GM19372 (cell line): ENCODE data around the gene TMBIM6.
"Not testable (repeated sequence)": the region's sequence is repeated elsewhere in the genome, so short reads cannot be mapped to it uniquely, and the experiment has no call there.

ENCODE experiments used
- ATAC-seq: cut with Tn5 transposase; IDR thresholded peaks from one replicate; pipeline ENCODE4 v1.9.1; 2021; ENCODE audit warnings: mild to moderate bottlenecking, low read depth, moderate library complexity; ENCODE audit not compliant: unreplicated experiment

The TMBIM6 gene, protein sequence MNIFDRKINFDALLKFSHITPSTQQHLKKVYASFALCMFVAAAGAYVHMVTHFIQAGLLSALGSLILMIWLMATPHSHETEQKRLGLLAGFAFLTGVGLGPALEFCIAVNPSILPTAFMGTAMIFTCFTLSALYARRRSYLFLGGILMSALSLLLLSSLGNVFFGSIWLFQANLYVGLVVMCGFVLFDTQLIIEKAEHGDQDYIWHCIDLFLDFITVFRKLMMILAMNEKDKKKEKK

DNA sequence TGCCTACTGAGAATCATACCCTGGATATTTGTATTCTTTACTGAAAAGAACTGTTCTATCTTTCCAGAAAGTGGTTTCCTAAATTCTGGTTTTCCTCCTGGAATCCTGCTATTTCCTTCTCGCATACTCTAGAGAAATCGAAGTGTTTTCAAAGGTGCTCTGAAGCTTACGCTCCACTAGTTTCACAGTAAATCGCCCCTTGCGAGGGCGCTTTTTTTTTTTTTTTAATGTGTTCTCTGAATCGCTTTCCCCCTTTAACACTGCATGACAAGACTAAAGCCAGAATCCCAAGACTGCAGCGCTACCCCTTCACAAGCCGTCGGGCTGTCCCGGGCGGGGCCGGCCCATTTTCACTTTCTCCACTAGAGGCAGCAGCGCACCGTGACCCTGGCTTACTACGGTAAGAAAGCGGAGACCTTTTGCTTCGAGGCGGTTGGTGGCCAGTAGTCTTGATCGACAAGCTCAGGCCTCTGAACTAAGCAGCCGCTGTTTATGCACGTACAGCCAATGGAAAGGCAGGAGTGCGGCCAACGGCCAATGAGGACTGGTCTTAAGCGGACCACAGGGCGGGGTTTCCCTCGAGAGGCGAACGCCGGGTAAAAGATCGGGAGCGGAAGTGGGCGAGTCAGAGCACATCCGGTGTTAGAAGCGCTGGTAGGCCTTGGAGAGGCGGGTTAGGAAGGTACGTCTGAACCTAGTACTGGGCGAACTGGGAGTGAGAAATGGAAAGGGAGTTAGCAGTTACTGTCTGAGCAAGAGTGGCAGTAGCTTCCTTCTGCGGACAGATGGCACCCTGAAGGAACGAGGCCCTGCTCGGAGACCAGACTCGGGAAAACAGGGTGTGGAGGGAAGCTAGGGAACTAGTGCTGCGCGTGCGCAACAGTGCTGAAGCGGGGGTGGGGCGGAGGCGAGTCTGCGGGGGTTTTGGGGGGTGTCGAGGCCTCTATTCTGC is at the start of gene TMBIM6:
Gene TMBIM6, plus strand, starts transcription at position 628 of the 952 bp plus-strand sequence. CDS start 10,937 bp downstream, outside the sequence.
- ATAC-seq: peak; percentile 93

DNA sequence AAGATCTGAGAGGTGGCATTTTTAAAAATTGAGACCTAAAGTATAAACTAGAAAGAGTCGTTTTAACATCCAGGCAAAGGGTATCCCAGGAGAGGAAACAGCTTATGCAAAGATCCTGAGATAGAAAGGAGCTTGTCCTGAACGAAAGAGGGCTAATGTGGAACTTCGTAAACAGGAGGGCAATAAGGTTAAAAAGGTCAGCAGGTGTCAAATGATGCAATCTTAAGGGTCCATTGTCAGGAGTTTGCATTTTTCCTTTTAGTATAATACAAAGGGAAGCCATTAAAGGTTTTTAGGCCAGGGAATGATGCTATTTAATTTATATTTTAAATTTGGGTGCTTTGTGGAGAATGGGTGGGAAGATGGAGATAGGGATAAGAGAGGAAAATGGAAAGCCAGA is 48.5 kb upstream of the TMBIM6 start:
- ATAC-seq: no peak

DNA sequence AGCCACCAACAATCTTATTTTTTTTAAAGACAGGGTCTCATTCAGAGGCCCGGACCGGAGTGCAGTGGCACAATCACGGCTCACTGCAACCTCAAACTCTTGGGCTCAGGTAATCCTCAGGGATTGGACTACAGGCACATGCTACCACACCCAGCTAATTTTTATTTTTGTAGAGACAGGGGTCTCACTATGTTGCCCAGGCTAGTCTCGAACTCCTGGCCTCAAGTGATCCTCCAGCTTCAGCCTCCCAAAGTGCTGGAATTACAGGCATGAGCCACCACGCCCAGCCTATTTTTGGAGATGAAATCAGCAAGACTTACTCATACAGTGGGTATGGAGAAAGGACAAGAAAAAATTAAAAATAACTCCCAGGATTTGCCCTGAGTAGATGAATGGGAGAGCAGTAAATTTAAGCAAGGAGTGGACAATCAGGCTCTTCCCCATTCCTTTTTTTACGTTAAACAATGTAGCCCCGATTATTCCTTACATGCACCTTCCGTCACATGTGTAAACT is 47.4 kb upstream of the TMBIM6 start:
- ATAC-seq: no peak

DNA sequence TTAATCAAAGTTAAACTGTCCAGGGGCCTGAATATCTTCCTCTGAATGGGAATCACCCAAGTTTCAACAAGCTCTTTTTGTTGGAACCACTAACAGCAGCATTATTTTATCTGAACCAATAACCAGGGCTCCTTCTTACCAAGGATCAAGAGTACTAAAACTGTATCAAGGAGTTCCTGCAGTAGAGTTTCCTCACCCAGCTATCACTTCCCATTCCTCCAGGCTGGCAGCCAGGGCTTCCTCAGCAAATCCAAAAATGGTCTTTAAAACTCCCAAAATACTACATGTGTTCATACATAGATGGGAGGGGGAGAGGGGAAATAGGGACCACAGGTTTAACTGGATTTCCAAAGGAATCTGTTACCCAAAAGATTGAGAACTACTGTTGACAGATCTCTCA is 44.6 kb upstream of the TMBIM6 start:
- ATAC-seq: no peak

DNA sequence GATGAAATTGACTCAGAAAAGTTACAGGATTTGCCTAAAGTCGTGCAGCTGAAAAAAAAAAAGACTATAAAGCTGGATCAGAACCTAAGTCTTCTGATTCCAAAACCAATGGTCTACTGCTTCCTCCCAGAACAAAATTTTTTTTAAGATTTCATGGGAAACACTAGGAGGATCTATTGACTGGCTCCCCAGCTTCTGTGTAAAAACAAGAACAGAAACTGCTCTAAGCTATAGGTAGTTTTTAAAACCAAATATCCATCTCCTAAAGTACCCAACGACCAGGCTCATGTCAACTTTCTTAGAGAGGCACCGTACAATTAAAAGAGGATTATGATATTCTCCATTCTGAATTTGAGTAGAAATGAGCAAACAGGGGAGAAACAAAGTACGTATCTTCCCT is 43.5 kb upstream of the TMBIM6 start:
- no peak for ATAC-seq

DNA sequence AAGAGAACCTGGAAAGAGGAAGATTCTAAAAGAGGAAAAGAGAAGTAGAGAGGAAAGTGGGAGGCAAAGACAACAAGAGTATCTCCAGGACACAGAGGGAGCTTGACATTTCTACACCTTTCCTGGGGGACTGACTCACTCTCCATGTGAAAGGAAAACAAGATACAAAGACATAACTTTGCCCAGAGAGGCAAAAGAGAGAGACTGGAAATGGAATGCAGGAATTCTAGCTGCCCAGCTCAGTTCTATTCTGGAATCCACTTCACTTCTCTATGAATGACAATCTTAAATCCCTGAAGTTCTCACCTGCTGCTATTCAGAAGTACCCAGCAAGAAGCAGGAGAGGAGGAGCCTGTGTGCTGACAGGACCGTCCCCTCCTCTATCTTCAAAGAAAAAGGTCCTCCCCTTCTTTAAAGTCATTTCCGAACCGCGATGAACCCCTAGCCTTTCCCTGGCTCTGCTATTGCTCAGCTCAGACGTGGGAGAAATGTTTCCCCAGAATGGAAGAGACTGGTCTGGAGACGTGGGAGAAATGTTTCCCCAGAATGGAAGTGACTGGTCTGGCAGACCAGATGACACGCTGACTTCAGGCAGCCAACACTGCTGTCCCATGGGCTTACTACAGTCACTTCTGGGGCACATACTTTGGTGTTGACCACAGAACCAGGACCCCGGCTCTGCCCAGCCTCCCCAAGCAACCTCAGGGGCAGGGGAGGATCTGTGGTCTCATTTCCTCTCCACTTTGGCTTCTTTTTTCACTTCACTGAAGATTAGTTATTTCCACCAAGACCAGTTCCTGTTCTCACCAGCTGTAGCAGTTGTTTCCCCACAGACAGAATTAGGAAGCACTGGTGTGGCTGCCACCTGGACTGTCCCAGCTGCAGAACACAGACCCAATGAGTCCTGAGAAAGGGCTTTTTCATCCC is 42.5 kb upstream of the TMBIM6 start:
- peak; percentile 73 for ATAC-seq

DNA sequence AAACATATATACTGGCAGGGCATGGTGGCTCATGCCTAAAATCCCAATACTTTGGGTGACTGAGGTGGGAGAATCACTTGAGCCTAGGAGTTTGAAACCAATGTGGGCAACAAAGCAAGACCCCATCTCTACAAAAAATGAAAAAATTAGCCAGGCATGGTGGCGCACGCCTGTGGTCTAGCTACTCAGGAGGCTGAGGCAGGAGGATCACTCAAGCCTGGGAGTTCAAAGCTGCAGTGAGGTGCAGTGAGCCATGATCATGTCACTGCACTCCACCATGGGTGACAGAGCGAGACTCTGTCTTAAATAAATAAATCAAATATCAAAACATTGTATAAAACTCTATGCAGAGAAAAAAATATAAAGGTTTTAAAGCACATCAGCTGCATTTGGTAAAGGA is 39.3 kb upstream of the TMBIM6 start:
- ATAC-seq: no peak

DNA sequence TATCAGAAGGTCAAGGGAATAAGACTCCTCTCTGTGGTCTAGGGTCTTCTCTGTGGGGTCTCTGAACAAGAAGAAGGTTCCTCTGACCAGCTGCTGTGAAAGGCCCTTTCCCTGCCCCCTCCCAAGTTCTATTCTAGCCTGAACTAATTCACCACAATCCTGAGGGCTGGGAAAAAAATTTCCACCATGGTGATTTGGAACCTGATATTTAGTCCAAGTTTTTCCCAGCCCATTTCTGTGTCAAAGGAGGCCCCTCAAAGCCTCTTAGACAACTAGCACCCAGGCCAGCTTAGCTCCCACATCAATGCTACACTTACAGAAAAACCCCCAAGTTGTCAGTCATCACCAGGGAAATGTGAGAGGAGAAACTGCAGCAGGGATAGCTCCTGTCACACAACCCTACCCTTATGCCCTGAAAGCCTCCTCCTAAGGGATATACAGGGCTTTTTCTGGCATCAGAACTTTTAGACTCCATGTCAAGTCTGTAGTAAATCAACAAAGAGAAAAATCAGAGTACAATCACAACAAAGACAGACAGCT is 38.6 kb upstream of the TMBIM6 start:
- ATAC-seq: no peak

DNA sequence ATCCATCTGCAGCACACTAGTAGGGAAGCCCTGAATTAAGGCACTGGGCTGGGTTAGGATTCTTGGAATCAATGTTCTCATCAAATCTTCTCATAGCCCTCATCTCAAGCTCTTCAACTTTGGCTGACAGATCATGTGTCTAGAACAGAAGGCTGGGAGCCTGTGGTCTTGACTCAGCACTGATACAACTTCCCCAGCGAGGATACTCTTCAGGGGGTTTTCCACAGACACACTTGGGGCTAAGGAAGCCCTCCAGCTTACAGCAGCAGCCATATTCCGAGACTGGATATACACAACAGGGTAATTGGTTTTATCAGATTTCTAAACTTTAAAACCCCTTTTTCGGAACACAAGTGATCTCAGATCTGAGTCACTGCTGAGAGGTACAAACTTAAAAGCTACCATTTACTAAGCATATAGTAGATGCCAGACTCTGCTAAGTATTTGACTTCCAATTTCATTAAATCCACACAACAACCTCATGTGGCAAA is 37.7 kb upstream of the TMBIM6 start:
- ATAC-seq: no peak

DNA sequence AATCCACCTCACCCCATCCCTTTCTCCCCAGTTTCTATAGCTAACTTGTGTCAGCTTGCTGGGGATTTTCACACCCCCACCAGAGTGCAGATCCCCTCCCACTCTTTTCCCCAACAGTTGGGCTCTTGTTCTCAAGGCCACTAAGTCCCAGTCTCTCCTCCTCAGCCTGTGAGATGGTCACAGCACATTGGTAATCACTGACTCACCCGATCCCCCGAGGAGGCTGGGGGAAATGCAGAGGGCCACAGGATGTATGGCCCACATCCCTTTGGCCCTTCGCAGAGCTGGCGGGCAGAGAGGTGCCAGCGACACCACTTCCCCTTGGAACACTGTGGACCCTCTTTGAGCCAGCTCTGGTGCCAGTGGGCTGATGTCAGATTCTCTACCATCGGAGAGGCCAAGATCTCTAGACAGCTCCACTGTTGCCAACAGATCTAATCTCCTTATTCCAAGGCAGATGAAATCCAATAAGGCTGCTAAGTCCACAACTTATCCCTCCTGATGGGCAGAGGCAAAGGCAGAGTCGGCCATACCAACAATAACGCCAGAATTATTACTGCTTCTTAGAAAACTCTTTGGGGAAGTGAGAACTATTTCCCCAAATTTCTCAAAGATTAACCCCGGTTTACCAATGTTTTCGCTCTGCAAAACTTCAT is 35.8 kb upstream of the TMBIM6 start:
- ATAC-seq: no peak

DNA sequence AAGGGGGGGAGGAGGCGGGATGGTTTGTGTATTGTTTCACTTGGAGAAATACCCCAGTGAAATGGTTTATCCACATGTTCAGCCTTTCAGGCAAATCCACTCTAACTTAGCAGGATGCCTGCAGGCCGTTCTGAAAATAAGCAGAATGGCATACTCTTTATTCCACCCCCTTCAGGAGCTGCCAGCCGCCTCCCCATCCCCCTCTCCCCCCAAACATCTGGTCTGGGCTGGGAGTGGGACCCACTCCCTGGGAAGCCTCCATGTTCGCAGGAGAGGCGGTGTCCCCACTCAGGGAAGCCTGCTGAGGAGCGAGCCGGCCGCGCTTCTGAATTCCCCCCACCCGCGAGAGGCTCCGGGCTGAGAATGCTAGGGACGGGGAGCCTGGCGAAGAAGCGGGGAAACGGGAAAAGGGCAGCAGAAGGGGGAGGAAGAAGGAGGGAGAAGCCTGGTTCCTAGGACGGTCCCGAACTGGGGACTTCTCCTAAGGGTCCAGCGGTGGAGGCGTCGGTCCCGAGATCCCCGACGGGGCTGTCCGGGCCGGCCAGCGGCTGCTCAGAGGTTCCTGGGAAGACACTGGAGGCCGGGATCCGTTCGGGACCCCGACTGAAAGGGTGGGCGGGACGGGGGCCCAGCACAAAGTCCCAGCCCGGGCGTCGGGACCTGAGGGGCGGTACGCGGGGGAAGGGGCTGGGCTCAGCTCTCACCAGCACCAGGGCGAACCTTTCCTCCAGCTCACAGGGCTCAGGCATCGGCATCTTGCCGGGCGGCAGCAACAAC is 34.8 kb upstream of the TMBIM6 start:
- ATAC-seq: no peak

DNA sequence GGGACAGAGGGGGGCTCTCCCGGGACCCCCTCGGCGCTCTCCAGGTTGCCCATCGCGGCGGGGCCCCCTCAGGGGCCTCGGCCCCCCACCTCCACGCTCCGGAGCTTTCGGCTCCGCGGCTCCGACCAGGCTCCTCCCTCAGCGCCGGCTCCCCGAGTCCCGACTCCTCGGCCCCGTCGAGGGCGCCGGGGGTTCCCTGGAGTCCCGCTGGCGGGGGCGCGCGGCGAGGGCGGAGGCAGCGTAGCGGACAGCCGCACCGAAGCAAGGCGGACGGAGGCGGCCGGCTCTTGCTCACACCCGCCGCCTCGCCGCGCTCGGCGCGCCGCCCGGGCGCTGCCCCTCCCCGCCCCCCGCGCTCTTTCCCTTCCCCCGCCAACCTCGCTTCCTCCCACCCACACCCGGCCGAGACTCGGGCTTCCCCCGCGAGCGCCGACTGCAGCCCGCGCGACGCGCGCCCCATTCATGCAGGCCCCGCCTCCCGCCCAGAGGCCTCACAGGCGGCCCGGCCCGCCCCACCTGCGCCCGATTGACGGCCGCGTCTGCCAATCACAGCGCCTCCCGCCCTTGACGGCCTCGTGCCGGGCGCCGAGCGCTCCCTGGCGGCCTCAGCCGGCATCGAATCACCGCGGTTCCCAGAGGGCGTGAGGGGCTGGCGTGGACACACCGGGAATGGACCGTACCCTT is 34.1 kb upstream of the TMBIM6 start, which contains the start of gene FMNL3:
Gene FMNL3, minus strand, starts transcription at position 278 of the 684 bp plus-strand sequence. Its CDS starts 225 bp downstream, at position 53.
- peak; percentile 91 for ATAC-seq

DNA sequence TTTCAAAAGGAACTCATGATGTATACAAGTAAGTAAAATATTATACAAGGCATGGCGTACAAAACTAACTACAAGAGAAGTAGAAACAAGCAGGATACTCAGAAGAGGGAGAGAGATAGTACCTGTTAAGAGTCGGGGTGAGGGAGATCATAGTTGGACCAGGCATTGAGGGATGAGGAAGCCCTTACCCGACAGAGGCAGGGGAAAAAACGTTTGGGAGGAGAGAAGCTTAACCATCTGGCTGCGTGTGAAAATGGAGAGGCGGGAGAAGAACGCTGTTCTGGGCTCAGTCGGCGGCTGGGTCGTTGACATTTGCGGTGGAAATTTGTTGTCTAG is 33.6 kb upstream of the TMBIM6 start:
- no peak for ATAC-seq

DNA sequence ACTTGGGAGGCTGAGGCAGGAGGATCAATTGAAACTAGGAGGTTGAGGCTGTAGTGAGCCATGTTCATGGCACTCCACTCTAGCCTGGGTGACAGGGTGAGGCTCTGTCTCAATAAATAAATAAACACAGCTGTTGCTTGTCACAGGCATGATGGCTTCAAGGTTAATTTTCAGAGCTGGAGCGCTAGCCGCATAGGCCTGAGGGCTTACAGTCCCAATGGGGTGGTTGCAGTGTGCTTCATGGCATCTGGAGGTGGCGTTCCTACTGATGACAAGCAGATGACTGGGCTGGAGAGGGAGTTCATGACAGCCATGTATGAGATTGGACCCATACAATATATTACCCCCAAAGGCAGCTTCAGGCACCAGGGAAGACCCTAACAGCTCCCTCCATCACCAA is 32.5 kb upstream of the TMBIM6 start:
- ATAC-seq: no peak

DNA sequence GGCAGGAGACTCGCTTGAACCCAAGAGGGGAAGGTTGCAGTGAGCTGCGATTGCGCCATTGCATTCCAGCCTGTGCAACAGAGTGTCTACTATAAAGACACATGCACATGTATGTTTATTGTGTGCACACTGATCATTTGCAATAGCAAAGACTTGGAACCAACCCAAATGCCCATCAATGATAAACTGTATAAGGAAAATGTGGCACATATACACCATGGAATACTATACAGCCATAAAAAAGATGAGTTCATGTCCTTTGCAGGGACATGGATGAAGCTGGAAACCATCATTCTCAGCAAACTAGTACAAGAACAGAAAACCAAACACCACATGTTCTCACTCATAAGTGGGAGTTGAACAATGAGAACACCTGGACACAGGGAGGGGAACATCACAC is 27.4 kb upstream of the TMBIM6 start:
- ATAC-seq: not testable (repeated sequence)

DNA sequence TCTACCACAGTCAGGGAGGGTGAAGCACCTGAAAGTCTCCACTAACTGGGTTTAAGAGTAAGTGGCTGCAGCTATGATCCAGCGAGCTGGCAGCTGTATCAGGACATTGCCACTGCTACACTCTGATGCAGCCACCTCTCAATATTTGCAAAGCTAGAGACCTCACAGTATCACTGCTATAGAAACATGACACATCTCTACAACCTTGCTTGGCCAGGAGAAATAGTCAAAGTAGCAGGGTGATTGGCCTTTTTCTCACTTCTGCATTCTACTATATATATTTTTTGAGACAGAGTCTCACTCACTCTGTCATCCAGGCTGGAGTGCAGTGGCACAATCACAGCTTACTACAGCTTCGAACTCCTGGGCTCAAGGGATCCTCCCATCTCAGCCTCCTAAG is 24.8 kb upstream of the TMBIM6 start:
- peak; percentile 57 for ATAC-seq

DNA sequence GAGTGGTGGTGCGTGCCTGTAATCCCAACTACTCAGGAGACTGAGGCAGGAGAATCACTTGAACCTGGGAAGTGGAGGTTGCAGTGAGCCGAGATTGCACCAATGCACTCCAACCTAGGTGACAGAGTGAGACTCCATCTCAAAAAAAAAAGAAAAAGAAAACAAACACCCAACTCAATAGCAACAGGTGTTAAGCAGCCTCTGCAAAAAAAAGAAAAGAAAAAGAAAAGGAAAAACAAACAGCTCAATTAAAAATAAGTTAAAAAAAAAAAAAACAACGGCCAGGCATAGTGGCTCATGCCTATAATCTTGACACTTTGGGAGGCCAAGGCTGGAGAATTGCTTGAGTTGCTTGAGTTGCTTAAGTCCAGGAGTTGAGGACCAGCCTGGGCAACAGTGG is 23.6 kb upstream of the TMBIM6 start:
- ATAC-seq: not testable (repeated sequence)

DNA sequence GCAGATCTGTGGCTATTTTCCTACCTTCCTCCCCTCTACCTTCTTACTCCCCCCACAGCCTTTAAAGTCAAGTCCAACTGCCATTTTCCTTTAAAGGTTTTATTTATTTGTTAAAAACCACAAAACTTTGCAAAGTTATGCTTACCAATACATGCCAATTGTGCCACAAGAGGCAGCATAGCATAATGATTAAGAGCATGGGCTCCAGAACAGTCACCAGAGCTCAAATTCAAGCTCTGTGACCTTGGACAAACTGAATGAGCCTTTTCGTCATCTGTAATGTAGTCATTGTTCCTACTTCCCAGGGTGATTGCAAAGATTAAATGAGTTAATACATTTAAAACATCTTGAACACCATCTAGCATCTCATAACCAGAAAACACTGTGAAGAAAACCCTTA is 21.1 kb upstream of the TMBIM6 start:
- ATAC-seq: no peak
